EH (cell line): Measurements from ENCODE around the gene DDRGK1.
A peak's percentile ranks its signal among the peaks of the same experiment; 100 is the strongest.

Experiments
- DNase-seq: peaks from one replicate; pipeline ENCODE4 v3.0.0-alpha.2; 2015; ENCODE audit warnings: low read depth

DDRGK1 gene

GRCh38 chr20:3235666-3236324, 31.3 kb upstream of the DDRGK1 start:
- peak; percentile 35 for DNase-seq

GRCh38 chr20:3233991-3234498, 29.6 kb upstream of the DDRGK1 start:
- no peak for DNase-seq

- DNase-seq: no peak
These were observed 28.9 kb upstream of the DDRGK1 start for GRCh38 chr20:3233131-3233990.

- DNase-seq: no peak
These were observed 27.6 kb upstream of the DDRGK1 start for GRCh38 chr20:3231889-3232588.

GRCh38 chr20:3231116-3231515, 26.6 kb upstream of the DDRGK1 start:
- no peak for DNase-seq

- DNase-seq: no peak
These were observed 25.3 kb upstream of the DDRGK1 start for GRCh38 chr20:3229798-3230197.

GRCh38 chr20:3229158-3229557, 24.7 kb upstream of the DDRGK1 start:
- no peak for DNase-seq

- DNase-seq: no peak
These were observed 24.2 kb upstream of the DDRGK1 start for GRCh38 chr20:3228750-3229032.

GRCh38 chr20:3227936-3228749, 23.7 kb upstream of the DDRGK1 start:
- DNase-seq: no peak

- no peak for DNase-seq
These were observed 23.0 kb upstream of the DDRGK1 start for GRCh38 chr20:3227506-3227905.

- DNase-seq: no peak
These were observed 22.4 kb upstream of the DDRGK1 start for GRCh38 chr20:3226864-3227263.

GRCh38 chr20:3226093-3226492, 21.6 kb upstream of the DDRGK1 start:
- DNase-seq: no peak

- no peak for DNase-seq
These were observed 20.4 kb upstream of the DDRGK1 start for GRCh38 chr20:3224681-3225421.

- DNase-seq: no peak
These were observed 19.7 kb upstream of the DDRGK1 start for GRCh38 chr20:3223994-3224680.

- no peak for DNase-seq
These were observed 19.1 kb upstream of the DDRGK1 start for GRCh38 chr20:3223651-3223993.

- DNase-seq: no peak
These were observed 18.4 kb upstream of the DDRGK1 start for GRCh38 chr20:3222635-3223600.

- no peak for DNase-seq
These were observed 17.1 kb upstream of the DDRGK1 start for GRCh38 chr20:3221398-3222226.

GRCh38 chr20:3218307-3218988, 14.0 kb upstream of the DDRGK1 start:
- peak; percentile 34 for DNase-seq
